ENCODE measurements around the gene OR4N5.
"Not testable (repeated sequence)": the region's sequence is repeated elsewhere in the genome, so short reads cannot be mapped to it uniquely, and the experiment has no call there.

OR4N5 gene

DNA sequence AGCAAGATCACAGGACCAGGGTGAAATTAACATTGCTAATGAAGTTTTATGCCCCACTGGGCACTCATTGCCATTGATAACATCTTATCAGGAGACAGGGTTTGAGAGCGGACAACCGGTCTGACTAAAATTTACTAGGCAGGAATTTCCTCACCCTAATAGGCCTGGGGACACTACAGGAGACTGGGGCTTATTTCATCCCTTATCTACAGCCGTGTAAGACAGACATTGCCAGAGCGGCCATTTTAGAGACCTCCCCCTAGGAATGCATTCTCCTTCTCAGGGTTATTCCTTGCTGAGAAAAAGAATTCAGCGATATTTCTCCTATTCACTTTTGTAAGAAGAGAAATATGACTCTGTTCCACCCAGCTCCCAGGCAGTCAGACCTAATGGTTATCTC lies 19.8 kb upstream of the OR4N5 start:
- no peak overlapping the region for H3K4me3 ChIP-seq (ENCODE audit: low read depth, low read length)
- TF ChIP-seq, protein P1, sequence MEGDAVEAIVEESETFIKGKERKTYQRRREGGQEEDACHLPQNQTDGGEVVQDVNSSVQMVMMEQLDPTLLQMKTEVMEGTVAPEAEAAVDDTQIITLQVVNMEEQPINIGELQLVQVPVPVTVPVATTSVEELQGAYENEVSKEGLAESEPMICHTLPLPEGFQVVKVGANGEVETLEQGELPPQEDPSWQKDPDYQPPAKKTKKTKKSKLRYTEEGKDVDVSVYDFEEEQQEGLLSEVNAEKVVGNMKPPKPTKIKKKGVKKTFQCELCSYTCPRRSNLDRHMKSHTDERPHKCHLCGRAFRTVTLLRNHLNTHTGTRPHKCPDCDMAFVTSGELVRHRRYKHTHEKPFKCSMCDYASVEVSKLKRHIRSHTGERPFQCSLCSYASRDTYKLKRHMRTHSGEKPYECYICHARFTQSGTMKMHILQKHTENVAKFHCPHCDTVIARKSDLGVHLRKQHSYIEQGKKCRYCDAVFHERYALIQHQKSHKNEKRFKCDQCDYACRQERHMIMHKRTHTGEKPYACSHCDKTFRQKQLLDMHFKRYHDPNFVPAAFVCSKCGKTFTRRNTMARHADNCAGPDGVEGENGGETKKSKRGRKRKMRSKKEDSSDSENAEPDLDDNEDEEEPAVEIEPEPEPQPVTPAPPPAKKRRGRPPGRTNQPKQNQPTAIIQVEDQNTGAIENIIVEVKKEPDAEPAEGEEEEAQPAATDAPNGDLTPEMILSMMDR (IDR thresholded peaks at IDR 0.05; ENCODE audit: insufficient read depth, low read depth, low read length, missing control alignments) = no peak
- DNase-seq (ENCODE audit: low read depth) = no peak

- H3K4me3 ChIP-seq (ENCODE audit: low read depth, low read length) = no peak overlapping the region
- TF ChIP-seq, protein P1 (IDR thresholded peaks at IDR 0.05; ENCODE audit: insufficient read depth, low read depth, low read length, missing control alignments) = no peak
- DNase-seq (ENCODE audit: low read depth) = no peak
Measured at GRCh38 chr14:20143911-20144310, 5.3 kb downstream of the OR4N5 start.

DNA sequence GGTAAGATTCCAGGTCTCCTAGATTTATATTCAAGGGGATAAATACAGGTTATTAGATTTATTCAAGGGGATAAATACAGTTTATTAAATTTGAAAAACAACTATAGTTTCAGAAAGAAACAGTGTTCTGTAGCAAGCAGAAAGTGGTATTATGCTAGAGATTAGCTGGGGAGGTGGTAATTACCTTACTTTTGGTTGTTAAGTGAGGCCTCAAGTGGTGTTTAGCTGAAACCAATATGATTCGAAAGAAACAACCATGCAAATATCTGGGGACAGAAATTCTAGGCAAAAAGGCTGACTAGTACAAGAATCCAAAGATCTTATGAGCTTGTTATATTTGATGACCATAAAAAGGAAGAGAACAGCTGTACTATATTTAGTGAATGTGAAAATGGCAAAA lies 6.2 kb downstream of the OR4N5 start:
- no peak overlapping the region for H3K4me3 ChIP-seq (ENCODE audit: low read depth, low read length)
- TF ChIP-seq, protein P1 (IDR thresholded peaks at IDR 0.05; ENCODE audit: insufficient read depth, low read depth, low read length, missing control alignments) = no peak
- DNase-seq (ENCODE audit: low read depth) = no peak

GRCh38 chr14:20164462-20164861 lies 25.8 kb downstream of the OR4N5 start:
- TF ChIP-seq, protein P1 (IDR thresholded peaks at IDR 0.05; ENCODE audit: insufficient read depth, low read depth, low read length, missing control alignments) = no peak
- no peak for DNase-seq (ENCODE audit: low read depth)
- H3K4me3 ChIP-seq (ENCODE audit: low read depth, low read length) = no peak overlapping the region

DNA sequence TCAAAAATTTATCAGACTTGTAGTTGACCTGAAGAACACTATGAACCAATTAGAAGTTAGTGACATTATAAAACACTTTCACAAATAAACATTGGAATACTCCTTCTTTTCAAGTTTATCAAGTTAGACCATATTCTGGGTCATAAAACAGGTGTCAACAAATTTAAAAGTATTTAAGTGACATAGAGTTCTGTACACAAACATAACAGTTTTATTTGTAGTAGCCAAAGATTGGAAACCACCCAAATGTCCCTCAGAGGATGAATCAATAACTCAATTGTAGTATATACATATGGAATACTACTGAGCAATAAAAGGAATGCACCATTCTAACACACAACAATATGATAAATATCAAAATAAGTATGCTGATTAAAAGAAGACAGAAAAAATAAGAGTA lies 28.5 kb downstream of the OR4N5 start:
- TF ChIP-seq, protein P1 (IDR thresholded peaks at IDR 0.05; ENCODE audit: insufficient read depth, low read depth, low read length, missing control alignments) = no peak
- no peak overlapping the region for H3K4me3 ChIP-seq (ENCODE audit: low read depth, low read length)
- DNase-seq (ENCODE audit: low read depth) = no peak

- DNase-seq (ENCODE audit: low read depth) = not testable (repeated sequence)
Measured at GRCh38 chr14:20169852-20170251, 31.2 kb downstream of the OR4N5 start.

GRCh38 chr14:20174205-20174604 lies 35.6 kb downstream of the OR4N5 start:
- DNase-seq (ENCODE audit: low read depth); H3K4me3 ChIP-seq (ENCODE audit: low read depth, low read length): not testable (repeated sequence)

More at GRCh38 chr14:20169852-20170251, 31.2 kb downstream of the OR4N5 start:
- not testable (repeated sequence) for H3K4me3 ChIP-seq (ENCODE audit: low read depth, low read length)

GRCh38 chr14:20176330-20176729 lies 37.7 kb downstream of the OR4N5 start:
- DNase-seq (ENCODE audit: low read depth) = no peak
- TF ChIP-seq, protein P1 (IDR thresholded peaks at IDR 0.05; ENCODE audit: insufficient read depth, low read depth, low read length, missing control alignments) = no peak
- no peak overlapping the region for H3K4me3 ChIP-seq (ENCODE audit: low read depth, low read length)
